Activated CD8-positive, alpha-beta memory T cell treated with anti-CD3 and anti-CD28 coated beads for 4 hours (primary cell): Measurements from ENCODE around the gene NECAB2.

Experiments
- DNase-seq, 2 donors: peaks; one replicate each; pipeline ENCODE4 v3.0.0-alpha.2; 2020; ENCODE audit warnings: low read depth in 2 of 2

NECAB2 gene

GRCh38 chr16:84045001-84045817 is 77.2 kb downstream of the NECAB2 start:
- no peak for DNase-seq

DNA sequence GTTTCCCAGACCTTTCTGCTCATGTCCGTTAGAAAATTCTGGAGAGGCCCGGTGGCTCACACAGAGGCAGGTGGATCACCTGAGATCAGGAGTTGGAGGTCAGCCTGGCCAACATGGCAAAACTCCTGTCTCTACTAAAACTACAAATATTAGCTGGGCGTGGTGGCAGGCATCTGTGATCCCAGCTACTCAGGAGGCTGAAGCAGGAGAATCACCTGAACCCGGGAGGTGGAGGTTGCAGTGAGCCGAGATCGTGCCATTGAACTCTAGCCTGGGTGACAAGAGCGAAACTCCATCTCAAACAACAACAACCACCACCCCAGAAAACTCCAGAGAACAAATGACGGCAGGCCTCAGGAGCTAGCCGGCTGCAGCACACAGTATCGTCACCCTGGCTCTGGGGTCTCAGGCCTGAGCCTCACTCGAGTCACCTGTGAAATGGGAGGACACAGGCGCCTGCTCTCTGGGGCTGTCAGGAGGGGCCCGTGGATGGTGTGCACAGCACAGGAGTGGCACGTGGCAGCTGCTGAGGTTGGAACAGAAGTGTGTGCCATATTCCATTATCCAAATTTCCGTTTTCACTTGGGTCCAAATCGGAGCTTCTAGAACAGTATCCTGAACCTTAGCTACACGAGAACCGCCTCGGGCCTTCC is 77.9 kb downstream of the NECAB2 start:
- DNase-seq, result no peak

DNA sequence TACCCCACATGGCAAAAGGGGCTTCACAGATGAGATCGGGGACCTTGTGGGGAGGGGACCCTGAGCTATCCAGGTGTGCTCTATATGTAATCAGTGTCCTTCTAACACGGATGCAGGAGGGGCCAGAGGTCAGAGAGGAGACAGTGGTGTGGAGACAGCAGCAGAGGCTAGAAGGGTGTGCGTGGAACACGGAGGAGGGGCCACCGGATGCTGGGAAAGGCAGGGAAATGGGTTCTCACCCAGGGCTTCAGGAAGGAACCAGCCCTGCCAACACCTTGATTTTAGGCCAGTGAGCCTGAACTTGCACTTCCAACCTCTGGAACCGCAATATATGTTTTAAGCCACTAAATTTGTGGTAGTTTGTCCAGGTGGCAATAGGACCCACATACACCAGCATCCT is 79.2 kb downstream of the NECAB2 start:
- DNase-seq, result no peak

- no peak for DNase-seq
Measured at GRCh38 chr16:84047626-84048025, 79.6 kb downstream of the NECAB2 start.

DNA sequence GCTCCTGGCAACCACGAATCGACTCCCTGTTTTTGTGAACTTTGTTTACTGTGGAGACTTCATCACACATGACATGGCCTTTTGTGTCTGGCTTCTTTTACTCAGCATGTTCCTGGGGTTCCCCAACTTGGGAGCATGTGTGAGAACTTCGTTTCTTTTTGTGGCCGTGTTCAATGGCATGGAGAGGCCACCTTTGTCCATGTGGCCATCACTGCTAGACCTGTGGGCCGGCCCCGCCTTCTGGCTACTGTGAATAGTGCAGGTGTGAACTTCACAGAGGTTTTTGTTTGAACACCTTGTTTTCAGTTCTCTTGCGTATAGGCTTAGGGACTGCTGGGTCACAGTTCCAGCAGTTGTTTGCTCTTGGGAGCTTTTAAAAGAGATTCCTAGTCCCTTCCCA is 80.2 kb downstream of the NECAB2 start:
- DNase-seq, result no peak

GRCh38 chr16:84048871-84049270 is 80.8 kb downstream of the NECAB2 start:
- no peak for DNase-seq

DNA sequence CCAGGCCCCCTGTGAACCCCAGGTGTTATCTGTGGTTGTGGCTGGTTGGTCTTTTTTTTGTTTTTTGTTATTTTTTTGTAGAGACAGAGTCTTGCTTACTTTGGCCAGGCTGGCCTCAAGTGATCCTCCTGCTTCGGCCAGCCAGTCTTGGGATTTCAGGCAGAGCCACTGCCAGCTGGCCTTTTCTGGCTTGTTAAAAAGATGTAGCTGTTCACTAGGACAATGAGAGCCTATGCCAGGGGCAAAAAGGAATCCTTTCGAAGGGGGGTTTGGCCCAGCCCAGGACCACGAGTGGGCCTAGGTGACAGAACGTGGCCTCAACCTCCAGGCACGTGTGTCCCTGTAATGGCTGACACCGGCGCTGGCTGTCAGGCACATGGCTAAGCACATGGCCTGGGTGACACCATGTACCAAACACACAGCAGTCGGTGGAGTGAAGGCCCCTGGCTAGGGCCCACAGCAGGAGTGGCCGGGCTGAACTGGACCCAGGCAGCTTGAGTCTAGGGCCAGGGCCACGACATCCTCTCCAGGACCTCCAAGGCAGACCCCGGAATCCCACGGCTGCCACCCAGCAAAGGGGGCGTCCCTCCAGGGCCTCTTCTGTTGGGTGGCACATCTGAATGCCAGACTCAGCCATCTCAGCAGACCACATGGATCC is 81.5 kb downstream of the NECAB2 start:
- DNase-seq, result no peak

DNA sequence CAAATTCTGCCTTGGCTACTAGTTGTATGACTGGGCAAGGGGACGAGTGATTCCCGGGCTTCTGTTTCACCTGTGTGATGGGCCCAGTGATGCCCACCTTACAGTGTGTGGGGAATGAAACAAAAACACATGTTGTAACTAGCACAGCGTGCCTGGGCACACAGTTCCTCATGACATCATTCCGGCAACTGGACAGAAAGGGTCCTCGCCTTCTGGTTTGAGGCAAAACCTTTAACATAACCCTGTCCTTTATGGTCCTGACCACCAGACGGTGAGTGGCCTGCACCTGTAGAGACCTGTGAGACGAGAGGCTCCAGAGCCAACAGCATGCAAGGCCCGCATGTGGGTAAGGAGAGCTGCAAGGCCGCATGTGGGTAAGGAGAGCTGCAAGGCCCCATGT is 82.3 kb downstream of the NECAB2 start:
- DNase-seq, result no peak

- no peak for DNase-seq
Measured at GRCh38 chr16:84052071-84052622, 84.1 kb downstream of the NECAB2 start.
